ENCODE data around the gene UBE3B.

Gene UBE3B

DNA sequence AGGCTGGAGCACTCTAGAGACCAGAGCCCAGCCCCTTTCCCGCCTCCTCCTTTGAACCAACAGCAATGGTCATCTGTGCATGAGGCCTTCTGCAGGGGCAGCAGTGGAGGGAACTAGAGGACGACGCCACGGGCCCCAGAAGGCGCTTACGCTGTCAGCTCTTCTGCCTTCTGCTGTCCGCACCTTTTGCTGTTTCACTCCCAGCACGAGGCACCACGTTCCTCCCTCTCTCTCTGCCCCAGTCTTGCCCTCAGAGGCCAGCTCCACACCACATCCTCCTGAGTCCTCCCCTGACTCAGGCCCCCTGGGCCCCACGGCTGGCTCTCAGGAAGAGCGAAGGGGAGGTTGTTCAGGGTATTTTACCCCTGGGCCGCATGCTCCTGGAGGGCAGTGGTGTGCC, 80.4 kb downstream of the UBE3B start:
- DNase-seq: no peak

DNA sequence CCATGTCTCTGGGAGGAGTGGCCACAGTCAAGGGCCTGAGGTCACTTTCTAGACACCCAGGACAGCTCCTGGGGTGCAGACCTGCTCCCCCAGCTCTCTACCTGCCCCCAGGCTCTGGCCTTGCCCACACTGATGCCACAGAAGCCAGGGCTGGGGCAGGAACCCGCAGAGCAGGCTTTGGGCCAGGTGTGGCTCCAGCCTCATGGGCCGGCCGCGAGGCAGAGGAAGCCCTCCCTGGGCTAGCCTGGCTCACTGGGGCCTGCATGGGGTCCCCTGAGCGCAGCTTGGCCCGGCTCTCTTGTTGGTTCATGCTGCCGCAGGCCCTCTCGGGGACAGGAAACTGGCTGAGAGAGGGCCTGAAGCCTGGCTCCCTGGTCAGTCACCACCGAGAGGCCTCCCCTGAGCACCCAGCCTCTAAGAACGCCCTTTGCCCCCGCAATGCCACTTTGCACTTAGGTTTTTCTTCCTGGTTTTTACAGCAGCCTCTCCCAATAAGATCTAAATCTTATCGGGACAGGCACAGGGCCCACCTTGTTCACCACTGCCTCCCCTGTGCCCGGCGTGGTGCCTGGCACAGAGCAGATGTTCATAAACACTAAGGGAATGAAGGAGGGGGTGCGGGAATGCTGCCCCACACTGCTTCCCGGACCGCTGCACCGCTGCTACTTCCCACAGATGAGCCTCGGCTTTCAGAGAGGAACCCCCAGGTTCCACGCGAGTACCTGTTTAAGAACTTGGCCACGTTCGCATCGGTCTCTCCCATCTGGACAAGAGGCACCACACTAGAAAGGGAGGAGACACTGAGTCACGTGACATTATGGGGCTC, 81.2 kb downstream of the UBE3B start:
- no peak for DNase-seq

DNA sequence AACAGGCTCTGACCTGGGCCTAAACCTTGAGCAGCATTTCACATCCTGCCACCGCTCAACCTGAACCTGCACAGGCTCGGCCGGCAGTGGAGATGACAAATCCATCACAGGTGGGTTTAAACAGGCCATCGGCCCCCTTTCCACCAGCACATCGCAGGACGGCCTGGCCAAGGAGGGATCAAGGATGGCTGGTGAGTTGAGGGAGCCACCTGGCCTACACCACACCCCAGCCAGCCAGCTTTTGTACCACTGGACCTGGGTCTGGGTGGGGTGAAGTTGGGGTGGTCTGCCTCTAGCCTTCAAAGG, 81.7 kb downstream of the UBE3B start:
- DNase-seq: no peak

DNA sequence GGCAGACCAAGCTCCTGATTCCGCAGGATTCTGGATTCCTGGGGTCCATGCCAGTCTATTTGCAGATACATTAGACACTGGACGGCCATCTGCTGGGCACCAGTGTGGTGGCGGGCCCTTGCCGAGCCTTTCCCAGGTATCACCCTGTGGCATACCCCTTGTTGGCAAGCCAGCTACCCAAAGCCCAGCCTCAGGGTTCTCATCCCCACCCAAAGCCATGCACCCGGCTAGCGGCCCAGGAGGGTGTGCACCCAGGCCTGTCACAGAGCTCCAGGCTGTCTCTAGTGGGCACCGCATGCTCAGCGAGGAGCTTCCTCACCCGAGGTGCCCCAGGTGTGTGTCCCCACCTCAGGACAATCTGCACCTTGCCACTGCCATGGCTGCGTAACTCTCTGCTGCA, 82.2 kb downstream of the UBE3B start:
- no peak for DNase-seq

DNA sequence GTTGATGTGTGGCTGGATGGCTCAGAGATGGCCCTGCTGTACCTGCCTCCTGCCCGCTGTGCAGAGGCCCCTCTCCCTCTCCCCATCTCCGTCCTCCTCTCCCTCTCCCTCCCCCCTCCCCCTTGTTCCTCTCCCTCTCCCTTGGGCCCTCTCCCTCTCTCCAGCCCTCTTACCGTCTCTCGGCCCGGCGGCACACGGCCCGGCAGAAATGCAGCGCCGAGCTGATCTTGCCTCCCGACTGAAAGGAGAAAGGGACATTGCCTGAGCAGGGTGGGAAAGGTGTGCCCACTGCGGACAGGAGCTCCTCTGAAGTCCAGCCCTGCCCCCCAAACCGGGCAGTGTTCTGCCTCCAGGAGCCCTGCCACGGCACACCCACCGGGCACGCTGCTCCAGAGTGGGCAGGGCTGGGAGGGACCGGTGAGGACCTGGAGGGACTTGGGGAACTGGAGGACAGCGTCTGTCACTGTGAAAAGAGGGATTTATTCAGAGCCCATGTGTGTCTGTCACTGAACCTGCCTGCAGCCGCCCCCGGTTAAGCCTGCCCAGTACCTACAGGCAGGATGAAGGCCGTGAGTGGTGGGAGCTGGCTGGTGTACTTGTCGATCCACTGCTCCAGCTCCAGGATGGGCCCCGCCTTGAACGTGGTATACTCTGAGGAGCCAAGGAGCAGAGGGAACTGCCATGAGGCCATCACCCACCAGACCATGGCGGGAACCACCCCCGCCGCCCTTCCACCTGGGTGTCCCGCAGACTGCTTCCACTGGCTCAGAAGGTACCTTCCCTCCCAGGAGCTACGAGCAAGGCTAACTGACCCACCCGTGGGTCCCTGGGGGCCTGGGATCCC, 83.7 kb downstream of the UBE3B start:
- no peak for DNase-seq

DNA sequence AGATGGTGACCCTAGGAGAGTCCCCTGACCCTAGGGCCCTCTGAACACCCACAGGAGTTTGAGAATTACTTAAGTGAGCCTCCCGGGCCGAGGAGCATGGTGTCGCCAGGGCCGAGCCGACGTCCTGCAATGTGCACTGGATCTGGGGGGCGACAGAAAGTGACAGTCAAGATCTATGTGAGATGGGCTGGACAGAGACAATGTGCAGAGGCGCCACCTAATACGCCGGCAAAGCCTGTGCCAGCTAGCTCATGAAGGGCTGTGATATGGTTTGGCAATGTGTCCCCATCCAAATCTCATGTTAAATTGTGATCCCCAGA, 84.2 kb downstream of the UBE3B start:
- DNase-seq: no peak

DNA sequence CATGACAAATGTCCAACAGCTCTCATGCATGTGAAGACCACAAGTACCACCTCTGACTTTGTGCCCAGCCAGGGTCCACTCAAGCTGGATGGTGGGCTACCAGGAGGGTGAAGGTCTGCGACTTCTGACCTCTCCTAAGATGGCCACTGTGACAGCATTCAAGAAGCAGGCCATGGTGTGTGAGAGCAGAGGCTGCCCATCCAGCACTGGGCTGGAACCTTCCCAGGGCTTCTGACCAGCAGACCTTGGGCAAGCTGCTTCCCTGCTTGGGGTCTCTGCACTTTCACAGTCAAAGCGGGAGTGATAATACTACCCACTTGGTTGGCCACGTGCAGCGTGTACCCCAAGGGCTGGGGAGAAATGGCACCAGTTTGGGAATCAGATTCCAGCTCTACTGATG, 85.4 kb downstream of the UBE3B start:
- DNase-seq: no peak

DNA sequence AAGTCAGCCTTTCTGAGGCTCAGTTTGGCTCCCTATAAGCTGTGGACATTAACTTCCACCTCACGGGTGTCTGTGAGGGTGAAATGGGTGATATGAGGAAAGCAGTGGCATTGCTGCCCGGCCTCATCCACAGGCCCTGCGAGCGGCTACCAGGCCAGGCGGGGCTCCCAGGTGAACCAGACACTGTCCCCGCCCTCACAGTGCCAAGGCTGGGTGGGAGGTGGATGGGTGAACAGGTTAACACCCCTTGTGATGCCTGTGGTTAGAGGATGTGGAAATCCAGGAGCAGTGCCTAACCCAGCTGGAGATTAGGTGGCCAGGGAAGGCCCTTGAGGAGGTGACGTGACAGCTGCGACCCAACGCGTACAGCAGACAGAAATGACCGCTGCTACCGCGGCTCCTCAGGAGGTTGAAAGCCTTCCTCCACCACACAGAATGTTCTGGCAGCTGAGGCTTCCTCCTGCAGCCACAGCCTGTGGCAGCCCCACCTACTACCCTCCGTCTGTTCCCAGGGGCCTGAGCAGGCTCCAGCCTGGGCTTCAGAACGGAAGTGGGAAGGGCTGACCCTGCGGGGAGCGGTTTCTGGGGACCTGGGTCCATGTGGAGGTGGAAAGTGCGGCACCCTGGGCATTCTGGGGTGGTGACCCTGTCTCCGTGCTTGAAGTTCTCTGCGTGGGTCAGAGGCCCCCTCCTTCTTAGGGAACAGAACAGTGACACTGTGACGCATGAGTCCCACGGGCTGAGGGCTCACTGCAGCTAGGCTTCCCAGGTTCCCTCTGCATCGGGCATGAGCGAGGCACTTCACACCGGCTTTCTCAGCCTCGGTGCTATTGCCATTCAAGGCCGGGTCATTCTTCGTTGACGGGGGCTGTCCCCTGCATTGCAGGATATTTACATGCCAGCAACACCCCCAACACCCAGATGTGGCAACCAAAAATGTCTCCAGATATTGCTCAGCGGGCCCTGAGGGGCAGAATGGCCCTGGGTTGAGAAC, 86.2 kb downstream of the UBE3B start:
- peak; percentile 55 for DNase-seq

DNA sequence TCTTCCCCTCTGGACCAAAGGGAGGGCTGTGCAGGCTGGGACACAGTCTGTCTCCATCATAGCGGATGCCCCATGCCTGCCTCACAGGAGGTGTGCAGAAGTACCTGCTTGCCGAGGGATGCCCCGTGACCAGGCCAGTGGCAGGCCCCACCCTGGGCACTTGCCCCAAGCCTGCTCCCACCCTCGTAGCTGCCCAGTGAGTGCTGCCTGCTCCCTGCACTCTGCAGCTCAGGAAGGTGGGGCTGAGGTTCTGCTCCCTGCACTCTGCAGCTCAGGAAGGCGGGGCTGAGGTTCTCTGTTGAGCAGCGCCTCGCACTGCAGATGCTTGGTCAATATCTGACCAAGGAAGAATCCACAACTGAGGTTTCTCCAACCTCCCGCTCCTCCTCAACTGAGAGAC, 89.0 kb downstream of the UBE3B start:
- no peak for DNase-seq

DNA sequence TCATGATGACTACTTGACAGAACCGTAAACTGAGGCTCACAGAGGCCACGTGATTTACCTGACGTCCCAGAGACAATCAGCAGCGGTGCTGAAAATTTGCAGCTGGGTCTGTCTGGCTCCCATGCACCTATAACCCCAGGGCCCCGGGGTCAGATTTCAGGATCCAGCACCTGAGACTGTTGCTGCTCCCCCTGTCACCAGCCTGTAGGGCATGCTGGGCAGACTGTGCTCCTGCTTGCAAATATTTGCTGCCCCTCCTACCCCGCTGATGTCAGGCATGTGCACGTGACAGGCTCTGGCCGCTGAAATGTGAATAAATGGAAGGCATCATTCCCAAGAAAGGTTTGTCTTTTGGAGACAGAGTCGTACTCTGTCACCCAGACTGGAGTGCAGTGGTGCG, 89.9 kb downstream of the UBE3B start:
- no peak for DNase-seq

DNA sequence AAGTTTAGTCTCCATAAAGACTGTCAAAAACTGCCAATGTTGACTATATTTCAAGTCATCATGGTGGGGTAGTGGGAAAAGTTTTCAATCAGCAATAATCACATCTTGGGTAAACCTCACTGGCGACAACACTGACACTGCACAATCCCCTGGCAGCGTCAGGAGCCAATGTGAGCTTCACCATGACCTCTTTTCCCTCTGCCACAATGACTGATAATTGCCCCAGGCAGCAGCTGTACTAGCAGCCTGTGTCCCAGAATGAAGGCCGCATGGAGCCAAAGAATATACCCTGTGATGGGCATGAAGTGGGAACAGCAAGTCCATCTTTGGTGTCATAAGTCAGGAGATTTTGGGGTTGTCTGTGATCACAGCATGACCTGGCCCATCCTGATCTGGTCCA, 90.5 kb downstream of the UBE3B start:
- no peak for DNase-seq

DNA sequence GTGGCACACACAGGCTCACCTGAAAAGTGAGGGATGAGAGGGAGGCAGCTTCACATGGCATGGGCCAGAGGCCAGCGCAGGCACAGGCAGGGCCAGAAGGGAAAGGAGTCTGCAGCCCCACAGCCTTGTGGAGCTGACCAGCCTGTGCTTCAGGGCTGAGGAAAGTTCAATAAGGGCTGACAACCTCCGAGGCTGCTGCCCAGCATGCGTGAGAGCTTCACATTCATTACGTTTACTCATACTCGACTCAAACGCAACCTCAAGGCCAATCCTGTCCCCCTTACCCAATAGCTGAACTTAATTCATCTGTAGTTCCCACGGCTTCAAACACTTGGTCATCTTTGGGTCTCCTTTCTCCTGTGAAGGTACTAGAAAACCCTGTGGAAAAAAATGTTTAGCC, 91.1 kb downstream of the UBE3B start:
- no peak for DNase-seq

DNA sequence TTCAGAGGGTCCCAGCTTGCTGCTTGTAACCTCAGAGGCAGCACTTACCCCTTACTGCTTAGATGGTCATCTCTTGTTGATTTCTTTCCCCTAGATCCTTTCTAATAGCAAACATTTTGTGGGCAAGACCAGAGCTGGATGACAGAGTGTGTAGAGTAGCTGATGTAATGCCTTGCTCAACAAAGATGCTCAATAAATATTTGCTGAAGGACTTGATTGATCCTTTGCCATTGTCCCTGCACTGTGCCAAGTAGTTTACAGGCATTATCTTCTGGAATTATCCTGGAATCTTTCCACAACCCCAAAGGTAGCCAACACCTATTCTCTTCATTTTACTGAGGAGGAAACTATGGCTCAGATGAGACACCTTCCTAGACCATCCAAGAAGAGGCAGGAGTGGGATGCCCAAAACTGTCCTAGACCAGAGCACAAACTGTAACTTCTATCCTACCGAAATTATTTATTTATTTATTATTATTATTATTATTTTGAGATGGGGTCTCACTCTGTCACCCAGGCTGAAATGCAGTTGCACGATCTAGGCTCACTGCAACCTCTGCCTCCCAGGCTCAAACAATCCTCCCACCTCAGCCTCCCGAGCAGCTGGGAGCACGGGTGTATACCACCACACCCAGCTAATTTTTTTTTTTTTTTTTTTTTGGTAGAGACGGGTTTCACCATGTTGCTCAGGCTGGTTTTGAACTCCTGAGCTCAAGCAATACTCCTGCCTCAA, 94.5 kb downstream of the UBE3B start:
- no peak for DNase-seq

DNA sequence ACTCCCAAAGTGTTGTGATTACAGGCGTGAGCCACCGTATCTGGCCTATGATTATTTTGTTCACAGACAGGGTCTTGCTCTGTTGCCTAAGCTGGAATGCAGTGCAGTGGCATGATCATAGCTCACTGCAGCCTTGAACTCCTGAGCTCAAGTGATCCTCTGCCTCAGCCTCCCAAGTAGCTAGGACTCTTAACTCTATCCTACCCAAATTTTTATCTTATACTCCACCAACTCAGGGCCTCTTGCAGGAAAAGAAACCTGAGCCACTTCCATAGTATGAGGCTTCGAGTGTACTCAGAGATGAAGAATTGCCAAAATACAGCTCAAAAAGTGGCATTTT, 95.0 kb downstream of the UBE3B start:
- no peak for DNase-seq

DNA sequence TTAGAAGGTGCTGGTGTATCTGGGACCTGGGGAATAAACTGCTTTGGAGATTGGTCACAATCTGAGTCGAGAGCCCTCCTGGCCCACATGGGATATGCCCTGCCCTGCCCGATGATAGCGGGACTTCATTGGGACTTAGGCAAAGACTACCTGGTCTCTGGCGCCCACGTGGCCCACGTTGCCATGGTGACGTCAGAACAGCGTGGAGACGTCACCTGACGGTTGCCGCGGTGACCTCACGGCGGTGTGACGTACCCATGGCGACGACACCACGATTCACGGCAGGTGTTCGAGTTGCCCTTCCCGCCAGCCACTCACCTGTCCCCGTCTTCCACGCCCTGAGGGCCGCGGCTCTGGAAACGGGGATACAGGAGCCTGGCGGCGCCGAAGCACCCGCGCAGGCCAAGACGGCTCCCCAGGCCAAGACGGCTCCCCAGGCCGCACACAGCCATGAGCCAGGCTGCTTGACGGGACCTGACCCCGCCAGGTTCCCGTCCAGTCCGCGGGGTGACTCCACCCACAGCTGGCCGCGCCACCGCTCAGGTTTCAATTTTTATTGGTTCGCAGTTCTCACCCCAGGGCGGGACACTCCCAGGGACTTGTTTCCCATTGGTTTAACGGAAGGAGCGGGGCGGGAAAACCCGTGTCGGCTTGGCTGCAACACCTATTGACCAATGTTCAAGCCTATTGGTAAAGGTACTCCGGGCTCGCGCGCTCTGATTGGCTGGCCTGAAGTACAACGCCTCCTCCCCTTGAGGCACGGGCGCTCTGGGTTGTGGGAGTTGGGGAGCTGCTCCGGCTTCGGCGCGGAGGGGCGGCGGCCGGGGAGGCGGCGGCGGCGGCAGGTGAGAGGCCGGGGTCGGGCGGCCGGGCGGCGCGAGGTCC, 95.8 kb downstream of the UBE3B start, which contains the start of the genes MMAB and MVK:
MMAB (minus strand) TSS at position 476 of the 885 bp plus-strand sequence; CDS start at position 452, 24 bp downstream.
MVK (plus strand) TSS at position 766 of the 885 bp plus-strand sequence. CDS start 1,029 bp downstream, outside the sequence.
- DNase-seq: peak; percentile 99

DNA sequence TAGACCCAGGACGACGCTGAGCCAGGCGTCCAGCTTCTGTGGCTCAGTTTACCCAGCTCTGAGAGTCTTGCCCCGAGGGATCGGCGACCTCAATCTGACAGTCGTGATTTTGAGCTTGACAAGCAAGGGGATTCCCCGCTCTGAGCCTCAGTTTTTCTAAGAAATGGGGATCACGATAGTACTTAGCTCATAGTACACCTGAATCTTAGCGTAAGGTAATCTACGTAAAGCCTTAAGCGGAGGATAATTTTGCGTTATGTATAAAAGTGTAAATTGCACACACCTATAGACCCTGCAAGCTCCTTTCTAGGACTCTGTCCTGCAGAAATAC, 96.4 kb downstream of the UBE3B start:
- DNase-seq: no peak

DNA sequence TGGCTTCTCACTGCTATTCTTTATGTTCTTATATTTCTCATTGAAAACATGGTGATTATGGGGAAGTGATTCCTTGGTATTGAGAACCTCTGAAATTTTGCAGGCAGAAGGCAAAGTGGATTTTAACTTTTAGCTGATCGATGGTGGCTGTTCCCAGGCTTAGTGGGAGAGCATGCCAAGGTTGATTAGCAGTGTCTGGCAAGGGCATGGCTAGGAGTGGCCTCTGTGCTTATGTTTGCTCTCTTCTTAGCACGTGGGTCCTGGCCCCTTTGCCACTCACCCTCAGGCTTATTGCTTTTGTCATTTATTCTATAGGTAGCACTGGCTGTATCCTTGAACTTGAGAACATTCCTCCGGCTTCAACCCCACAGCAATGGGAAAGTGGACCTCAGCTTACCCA, 98.2 kb downstream of the UBE3B start:
- no peak for DNase-seq

DNA sequence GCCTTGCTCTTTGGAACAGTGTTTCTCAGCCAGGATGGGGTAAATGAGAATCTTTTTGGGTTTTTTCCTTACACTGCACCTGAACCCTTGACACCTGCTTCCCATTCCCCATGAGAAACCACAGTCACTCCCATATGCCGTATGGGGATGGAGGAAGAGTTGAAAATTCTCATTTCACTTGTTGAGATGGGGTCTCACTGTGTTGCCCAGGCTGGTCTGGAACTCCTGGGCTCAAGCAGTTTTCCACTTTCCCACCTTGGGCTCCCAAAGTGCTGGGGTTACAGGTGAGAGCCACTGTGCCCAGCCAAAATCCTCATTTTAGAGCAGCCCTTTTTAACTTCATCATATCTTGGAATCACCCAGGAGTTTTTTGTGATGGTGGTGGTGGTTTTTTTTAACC, 99.9 kb downstream of the UBE3B start:
- DNase-seq: no peak

DNA sequence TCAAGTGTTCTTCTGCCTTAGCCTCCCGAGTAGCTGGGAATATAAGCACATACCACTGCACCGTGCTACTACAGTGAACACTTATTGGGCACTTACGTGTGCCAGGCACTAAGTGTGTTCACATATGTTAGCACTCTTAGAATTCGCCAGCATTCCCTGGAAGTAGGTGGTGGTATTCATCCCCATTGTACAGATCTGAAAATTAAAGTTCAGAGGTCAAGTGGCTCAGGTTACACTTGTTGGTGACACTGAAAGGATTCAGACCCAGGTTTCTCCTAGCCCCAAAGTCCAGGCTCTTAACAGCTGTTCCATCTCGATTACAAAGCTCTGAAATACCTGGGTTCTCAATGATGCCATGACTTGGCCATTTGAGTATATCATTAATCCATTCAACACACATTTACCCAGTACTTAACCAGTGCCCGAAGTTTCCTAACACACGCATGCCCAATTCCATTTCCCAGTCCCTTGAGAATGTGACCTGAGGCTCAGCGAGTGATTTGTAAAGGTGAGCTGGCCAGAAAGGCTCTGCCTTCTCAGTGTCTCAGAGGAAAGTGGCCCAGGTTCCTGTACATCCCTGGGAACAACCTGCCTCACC, 101.0 kb downstream of the UBE3B start:
- no peak for DNase-seq

DNA sequence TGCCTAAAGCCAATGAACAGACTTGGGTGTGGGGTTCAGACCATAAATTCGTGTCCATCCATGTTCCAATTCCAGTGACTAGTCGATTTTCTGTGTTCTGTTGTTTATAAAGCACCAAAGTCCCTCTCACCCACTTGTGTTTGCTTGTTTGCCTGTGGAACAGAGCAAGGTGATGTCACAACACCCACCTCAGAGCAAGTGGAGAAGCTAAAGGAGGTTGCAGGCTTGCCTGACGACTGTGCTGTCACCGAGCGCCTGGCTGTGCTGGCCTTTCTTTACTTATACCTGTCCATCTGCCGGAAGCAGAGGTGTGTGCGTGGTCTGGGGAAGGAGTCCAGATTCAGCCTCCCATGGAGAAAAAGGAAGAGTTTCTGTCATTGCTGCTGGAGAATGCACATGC, 102.2 kb downstream of the UBE3B start:
- DNase-seq: no peak

DNA sequence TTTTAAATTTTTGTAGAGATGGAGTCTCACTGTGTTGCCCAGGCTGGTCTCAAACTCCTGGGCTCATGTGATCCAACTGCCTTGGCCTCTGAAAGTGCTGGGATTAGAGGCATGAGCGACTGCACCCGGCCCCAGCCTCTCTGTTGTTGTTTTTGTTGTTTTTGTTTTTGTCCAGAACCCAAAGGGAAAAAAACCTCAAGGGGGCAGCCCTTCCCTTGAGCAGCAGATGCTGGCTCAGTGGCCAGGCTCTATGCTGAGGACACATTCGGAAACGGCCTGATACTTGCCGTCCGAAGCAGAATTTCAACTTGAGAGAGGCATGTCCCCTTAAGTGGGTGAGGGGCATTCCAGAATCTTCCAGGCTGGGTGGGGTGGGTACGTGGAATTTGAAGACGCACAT, 102.8 kb downstream of the UBE3B start:
- no peak for DNase-seq
